ENCODE results near the gene MCC.

Gene MCC

GRCh38 chr5:113266913-113267227 lies 221.4 kb downstream of the MCC start:
- TF ChIP-seq CTCF (IDR thresholded peaks at IDR 0.05; ENCODE audit: low read depth, low read length), result no peak
- no peak for DNase-seq (ENCODE audit: low read depth in 2 of 2)
- H3K4me3 ChIP-seq (replicated peaks in 1 of 2; ENCODE audit: low read depth in 2 of 2, low read length in 2 of 2), result no peak overlapping the region

GRCh38 chr5:113266227-113266912 lies 221.9 kb downstream of the MCC start:
- peak; percentile 57 to 81 for DNase-seq (ENCODE audit: low read depth in 2 of 2)
- H3K4me3 ChIP-seq (replicated peaks in 1 of 2; ENCODE audit: low read depth in 2 of 2, low read length in 2 of 2), result no peak overlapping the region
- no peak for TF ChIP-seq CTCF (IDR thresholded peaks at IDR 0.05; ENCODE audit: low read depth, low read length)

GRCh38 chr5:113265190-113265589 lies 223.1 kb downstream of the MCC start:
- no peak for TF ChIP-seq CTCF (IDR thresholded peaks at IDR 0.05; ENCODE audit: low read depth, low read length)
- no peak for DNase-seq (ENCODE audit: low read depth in 2 of 2)
- no peak overlapping the region for H3K4me3 ChIP-seq (replicated peaks in 1 of 2; ENCODE audit: low read depth in 2 of 2, low read length in 2 of 2)

- no peak for TF ChIP-seq CTCF (IDR thresholded peaks at IDR 0.05; ENCODE audit: low read depth, low read length)
- no peak overlapping the region for H3K4me3 ChIP-seq (replicated peaks in 1 of 2; ENCODE audit: low read depth in 2 of 2, low read length in 2 of 2)
- peak; percentile 80 to 83 for DNase-seq (ENCODE audit: low read depth in 2 of 2)
Measured at GRCh38 chr5:113264046-113264445, 224.2 kb downstream of the MCC start.

- no peak for TF ChIP-seq CTCF (IDR thresholded peaks at IDR 0.05; ENCODE audit: low read depth, low read length)
- DNase-seq (ENCODE audit: low read depth in 2 of 2), result no peak
- no peak overlapping the region for H3K4me3 ChIP-seq (replicated peaks in 1 of 2; ENCODE audit: low read depth in 2 of 2, low read length in 2 of 2)
Measured at GRCh38 chr5:113263545-113263944, 224.7 kb downstream of the MCC start.

- no peak for TF ChIP-seq CTCF (IDR thresholded peaks at IDR 0.05; ENCODE audit: low read depth, low read length)
- DNase-seq (ENCODE audit: low read depth in 2 of 2), result no peak
- no peak overlapping the region for H3K4me3 ChIP-seq (replicated peaks in 1 of 2; ENCODE audit: low read depth in 2 of 2, low read length in 2 of 2)
Measured at GRCh38 chr5:113262674-113263073, 225.6 kb downstream of the MCC start.

GRCh38 chr5:113259034-113259433 lies 229.2 kb downstream of the MCC start:
- no peak for TF ChIP-seq CTCF (IDR thresholded peaks at IDR 0.05; ENCODE audit: low read depth, low read length)
- DNase-seq (ENCODE audit: low read depth in 2 of 2), result peak in 1 of 2 donors; percentile 45
- H3K4me3 ChIP-seq (replicated peaks in 1 of 2; ENCODE audit: low read depth in 2 of 2, low read length in 2 of 2), result no peak overlapping the region

Data from cardiac fibroblast (primary cell).